Fibroblast of the aortic adventitia (primary cell): Measurements from ENCODE around the gene GRIK4. TPM values are rescaled to one million over a fixed set of nuclear protein-coding genes. Genes with fewer than 3 reads are reported as not detected.

Experiments
- DNase-seq: peaks from one replicate; pipeline ENCODE4 v3.0.0-alpha.2; 2010; ENCODE audit warnings: low read depth
- H3K4me3 ChIP-seq: 2 replicates; pipeline ENCODE4 v1.5.1; 2011; ENCODE audit warnings: low read depth, mild to moderate bottlenecking, control low read depth, low read length, moderate library complexity
- CTCF ChIP-seq: IDR thresholded peaks from 2 replicates; pipeline ENCODE4 v1.5.1; 2011; ENCODE audit warnings: mild to moderate bottlenecking, low read length, control low read depth, inconsistent platforms; ENCODE audit not compliant: insufficient read depth
- total RNA-seq: library from RNA; depleted of rRNA; stranded (reverse); fragments of >200 nt; gene quantifications from 2 replicates; pipeline ENCODE4 v1.2.3, GENCODE V29; 2012; ENCODE audit warnings: low replicate concordance

GRIK4 gene
- total RNA-seq, 1 donor = not detected

- TF ChIP-seq CTCF = no peak
- no peak for DNase-seq
- no peak overlapping the region for H3K4me3 ChIP-seq
These were observed 38.0 kb upstream of the GRIK4 start for GRCh38 chr11:120473503-120473902.

DNA sequence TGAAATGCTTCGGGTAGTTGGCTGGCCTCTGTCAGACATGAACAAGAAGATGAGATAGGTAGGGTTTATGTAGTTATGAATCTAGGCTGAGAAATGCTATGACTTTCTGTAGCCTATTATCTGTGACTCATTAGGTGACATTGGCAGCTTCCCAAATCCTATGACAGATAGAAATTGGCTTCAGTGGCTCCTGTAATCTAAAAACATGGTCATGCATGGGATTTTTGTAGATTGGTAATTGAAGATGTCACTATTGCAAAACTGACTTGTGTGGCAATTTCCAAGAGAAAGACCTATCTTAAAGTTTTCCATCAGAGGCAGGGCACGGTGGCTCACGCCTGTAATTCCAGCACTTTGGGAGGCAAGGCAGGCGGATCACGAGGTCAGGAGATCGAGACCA is 29.4 kb upstream of the GRIK4 start:
- DNase-seq = no peak
- TF ChIP-seq CTCF = no peak
- H3K4me3 ChIP-seq = no peak overlapping the region

DNA sequence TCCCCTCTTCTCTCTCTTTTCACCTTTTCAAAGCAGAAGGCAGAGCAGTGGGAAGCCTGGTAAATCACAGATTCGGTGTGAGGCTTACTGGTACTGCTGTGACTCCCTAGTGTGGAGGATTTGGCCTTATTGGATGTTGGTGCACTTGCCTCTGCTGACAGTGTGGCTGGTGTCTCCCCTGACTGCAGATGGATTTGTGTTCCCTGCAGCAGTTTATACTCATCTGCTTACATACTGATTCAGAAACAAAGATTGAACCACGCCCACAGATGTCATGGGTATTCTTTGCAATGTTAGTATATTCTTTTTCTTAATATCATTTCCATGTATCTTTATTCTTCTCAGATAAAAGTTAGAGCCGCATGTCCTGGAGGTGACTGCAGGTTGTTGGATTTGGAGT is 26.8 kb upstream of the GRIK4 start:
- H3K4me3 ChIP-seq = no peak overlapping the region
- DNase-seq = no peak
- TF ChIP-seq CTCF = no peak

DNA sequence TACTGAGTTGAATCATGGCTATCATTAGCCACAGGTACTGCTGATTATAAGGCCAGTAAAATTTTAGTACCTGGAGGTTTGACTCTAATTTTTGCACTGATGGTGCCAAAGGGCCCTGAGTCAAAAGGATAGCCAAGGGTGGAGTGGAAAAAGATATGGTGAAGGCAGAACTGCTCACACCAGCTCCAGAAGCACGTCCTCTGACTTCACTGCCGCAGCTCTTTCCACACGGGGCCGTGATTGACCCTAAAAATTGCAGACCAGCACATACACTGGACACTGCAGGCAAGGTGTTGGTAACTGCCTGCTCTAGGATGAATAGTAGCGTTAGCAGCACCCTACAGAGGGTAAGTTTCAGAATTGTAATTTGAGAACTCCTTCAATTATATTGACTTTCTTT is 25.4 kb upstream of the GRIK4 start:
- no peak overlapping the region for H3K4me3 ChIP-seq
- DNase-seq = no peak
- no peak for TF ChIP-seq CTCF

GRCh38 chr11:120489799-120490198 is 21.7 kb upstream of the GRIK4 start:
- no peak overlapping the region for H3K4me3 ChIP-seq
- DNase-seq = no peak
- TF ChIP-seq CTCF = no peak

DNA sequence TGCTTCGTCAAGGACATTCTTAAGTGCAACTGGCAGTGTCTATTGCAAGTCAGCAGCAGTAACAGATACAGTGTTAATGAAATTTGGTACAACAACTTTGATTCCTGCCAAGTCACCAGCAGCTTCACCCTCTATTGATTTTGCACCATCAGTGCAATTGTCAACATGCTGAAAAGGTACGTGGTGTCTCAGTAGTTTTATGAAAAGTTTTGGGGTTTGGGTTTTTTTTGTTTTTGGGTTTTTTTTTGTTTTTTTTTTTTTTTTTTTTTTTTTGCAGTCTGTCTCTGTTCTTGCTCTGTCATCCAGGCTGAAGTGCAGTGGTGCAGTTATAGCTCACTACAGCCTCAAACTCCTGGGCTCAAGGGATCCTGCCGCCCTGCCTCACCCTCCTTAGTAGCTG is 19.1 kb upstream of the GRIK4 start:
- DNase-seq = no peak
- H3K4me3 ChIP-seq = no peak overlapping the region
- no peak for TF ChIP-seq CTCF

GRCh38 chr11:120494595-120494994 is 17.0 kb upstream of the GRIK4 start:
- no peak overlapping the region for H3K4me3 ChIP-seq
- no peak for TF ChIP-seq CTCF
- DNase-seq = no peak
